H1 (cell line): ENCODE measurements around the gene PHTF2. TPM values are rescaled to one million over a fixed set of nuclear protein-coding genes. Genes with fewer than 3 reads are reported as not detected.

Source experiments
- CTCF ChIA-PET: fragments of 300-600 bp; sonication (Branson Sonifier 250); formaldehyde crosslinking; loops from one replicate; lab custom pipeline; 2021; ENCODE audit not compliant: partially characterized antibody; lab: Charles Lee
- POLR2A ChIA-PET: fragments of 300-600 bp; sonication (Branson Sonifier 250); formaldehyde crosslinking; loops from one replicate; lab custom pipeline; 2021; ENCODE audit warnings: inconsistent platforms; ENCODE audit not compliant: partially characterized antibody; lab: Charles Lee
- DNase-seq, 2 experiments: peaks; one replicate each; pipeline versions ENCODE4 v3.0.0 to v3.0.0-alpha.2; 2010 to 2022; ENCODE audit warnings: low spot score in 2 of 2, low read depth in 1 of 2, mixed read lengths in 1 of 2
- FAIRE-seq: peaks from 2 replicates; lab custom pipeline; 2011; peaks lifted over from hg19 to GRCh38; lab: Jason Lieb, UNC
- H2AFZ ChIP-seq: 2 replicates; pipeline ENCODE4 v1.8.1; 2012; ENCODE audit warnings: low read length, inconsistent platforms
- H2AK5ac ChIP-seq: 2 replicates; pipeline ENCODE4 v1.6.1; 2013; ENCODE audit warnings: low read depth, low read length
- H2BK120ac ChIP-seq: replicated peaks from 2 replicates; pipeline ENCODE3; 2013; ENCODE audit warnings: low read depth, low read length, inconsistent platforms
- H2BK12ac ChIP-seq: 2 replicates; pipeline ENCODE4 v1.6.1; 2013; ENCODE audit warnings: low read depth, low read length
- H2BK15ac ChIP-seq: 2 replicates; pipeline ENCODE4 v1.6.1; 2013; ENCODE audit warnings: low read length
- H2BK20ac ChIP-seq: 2 replicates; pipeline ENCODE4 v1.6.1; 2013; ENCODE audit warnings: low read length
- H2BK5ac ChIP-seq: 2 replicates; pipeline ENCODE4 v1.6.1; 2013; ENCODE audit warnings: low read depth, low read length
- H3K14ac ChIP-seq: 2 replicates; pipeline ENCODE4 v1.6.1; 2013; ENCODE audit warnings: inconsistent platforms; ENCODE audit not compliant: insufficient read length
- H3K18ac ChIP-seq: 2 replicates; pipeline ENCODE4 v1.6.1; 2013; ENCODE audit warnings: low read length; ENCODE audit errors: extremely low read depth
- H3K23ac ChIP-seq: 2 replicates; pipeline ENCODE4 v1.6.1; 2013; ENCODE audit warnings: inconsistent platforms; ENCODE audit not compliant: insufficient read length
- H3K23me2 ChIP-seq: 2 replicates; pipeline ENCODE4 v1.6.1; 2013; ENCODE audit warnings: low read depth, low read length
- H3K27ac ChIP-seq: 2 replicates; pipeline ENCODE4 v1.6.1; 2011; ENCODE audit warnings: low read depth, low read length, inconsistent platforms
- H3K27me3 ChIP-seq, 4 experiments: replicated peaks in 1 of 4; 1 replicate in 1 of 4; 2 replicates in 3 of 4; pipeline versions ENCODE4 v1.6.1 to v1.8.1; 2011 to 2013; ENCODE audit warnings: low read length in 3 of 4, mild to moderate bottlenecking in 3 of 4, inconsistent platforms in 2 of 4, mixed read lengths in 2 of 4, moderate library complexity in 1 of 4; ENCODE audit not compliant: control insufficient read depth in 3 of 4, insufficient read depth in 3 of 4; ENCODE audit errors: extremely low read depth in 1 of 4
- H3K36me3 ChIP-seq, 4 experiments: 2 replicates each; pipeline versions ENCODE4 v1.6.1 to v1.8.1; 2011 to 2013; ENCODE audit warnings: mild to moderate bottlenecking in 4 of 4, low read length in 3 of 4, moderate library complexity in 2 of 4, control low read depth in 1 of 4, inconsistent platforms in 1 of 4; ENCODE audit not compliant: insufficient read depth in 4 of 4, control insufficient read depth in 2 of 4
- H3K4ac ChIP-seq: replicated peaks from 2 replicates; pipeline ENCODE3; 2013; ENCODE audit warnings: low read length, low read depth, mixed read lengths, inconsistent platforms; ENCODE audit not compliant: insufficient read length
- H3K4me1 ChIP-seq, 4 experiments: replicated peaks in 1 of 4; 1 replicate in 1 of 4; 2 replicates in 3 of 4; pipeline versions ENCODE4 v1.6.1 to v1.8.1; 2011 to 2013; ENCODE audit warnings: low read length in 3 of 4, inconsistent platforms in 2 of 4, mixed read lengths in 1 of 4; ENCODE audit not compliant: insufficient read depth in 4 of 4, control insufficient read depth in 3 of 4
- H3K4me2 ChIP-seq, 2 experiments: 2 replicates each; pipeline versions ENCODE4 v1.6.1 to v1.8.1; 2011 to 2013; ENCODE audit warnings: low read depth in 2 of 2, low read length in 2 of 2, control low read depth in 1 of 2, inconsistent platforms in 1 of 2, mild to moderate bottlenecking in 1 of 2; ENCODE audit not compliant: insufficient read depth in 1 of 2
- H3K4me3 ChIP-seq, 4 experiments: fragments of 200-600, 300-600 bp in 1 of 4; sonication (generic), shearing (Covaris generic), sonication (Bioruptor Twin) in 1 of 4; 2 replicates each; pipeline versions ENCODE4 v1.5.1 to v1.8.1; 2011 to 2016; ENCODE audit warnings: low read length in 4 of 4, low read depth in 3 of 4, control low read depth in 2 of 4, inconsistent platforms in 2 of 4, mild to moderate bottlenecking in 2 of 4, mixed read lengths in 1 of 4, moderate library complexity in 1 of 4; ENCODE audit not compliant: insufficient read depth in 2 of 4; ENCODE audit errors: extremely low read depth in 1 of 4
- H3K56ac ChIP-seq: replicated peaks from 2 replicates; pipeline ENCODE3; 2013; ENCODE audit warnings: low read depth, mild to moderate bottlenecking, mixed read lengths, low read length, inconsistent platforms; ENCODE audit not compliant: insufficient read length
- H3K79me1 ChIP-seq: 2 replicates; pipeline ENCODE4 v1.6.1; 2013; ENCODE audit warnings: low read depth, low read length, control low read depth
- H3K79me2 ChIP-seq, 2 experiments: 2 replicates each; pipeline versions ENCODE4 v1.6.1 to v1.8.1; 2012 to 2013; ENCODE audit warnings: low read length in 2 of 2, mild to moderate bottlenecking in 2 of 2, inconsistent platforms in 1 of 2; ENCODE audit not compliant: insufficient read depth in 2 of 2, control insufficient read depth in 1 of 2
- H3K9ac ChIP-seq, 4 experiments: replicated peaks in 1 of 4; 1 replicate in 1 of 4; 2 replicates in 3 of 4; pipeline versions ENCODE4 v1.6.1 to v1.8.1; 2011 to 2013; ENCODE audit warnings: low read depth in 3 of 4, low read length in 3 of 4, control low read depth in 2 of 4, mild to moderate bottlenecking in 2 of 4, moderate library complexity in 2 of 4, inconsistent platforms in 1 of 4; ENCODE audit errors: extremely low read depth in 1 of 4
- H3K9me3 ChIP-seq, 2 experiments: 2 replicates each; pipeline versions ENCODE4 v1.6.1 to v1.8.1; 2012 to 2013; ENCODE audit warnings: mild to moderate bottlenecking in 2 of 2, moderate library complexity in 2 of 2, control low read depth in 1 of 2, inconsistent platforms in 1 of 2, low read depth in 1 of 2, low read length in 1 of 2, mixed read lengths in 1 of 2; ENCODE audit not compliant: insufficient read depth in 2 of 2
- H4K20me1 ChIP-seq, 2 experiments: replicated peaks in 1 of 2; 2 replicates each; pipeline versions ENCODE3 to v1.8.1; 2011 to 2013; ENCODE audit warnings: inconsistent platforms in 2 of 2, low read length in 2 of 2, mild to moderate bottlenecking in 1 of 2; ENCODE audit not compliant: insufficient read depth in 2 of 2, control insufficient read depth in 1 of 2
- H4K5ac ChIP-seq: 2 replicates; pipeline ENCODE4 v1.6.1; 2013; ENCODE audit warnings: low read length, low read depth, mixed read lengths, inconsistent platforms; ENCODE audit not compliant: insufficient read length
- H4K8ac ChIP-seq: 2 replicates; pipeline ENCODE4 v1.8.0; 2013; ENCODE audit warnings: mild to moderate bottlenecking, moderate library complexity, low read length, inconsistent platforms; ENCODE audit not compliant: insufficient read depth; ENCODE audit errors: extremely low read depth
- H4K91ac ChIP-seq: replicated peaks from 2 replicates; pipeline ENCODE3; 2013; ENCODE audit warnings: low read length, mixed read lengths, inconsistent platforms; ENCODE audit not compliant: insufficient read length
- ASH2L ChIP-seq: fragments of 200-600, 300-600 bp; sonication (generic); IDR thresholded peaks from one replicate; pipeline ENCODE4 v1.7.1; 2017; ENCODE audit warnings: low read length
- BACH1 ChIP-seq: IDR thresholded peaks from 2 replicates; pipeline ENCODE4 v1.6.1; 2012; ENCODE audit warnings: low read length, improper control_type of control experiment
- BCL11A ChIP-seq, 2 experiments: IDR thresholded peaks; one replicate each; pipeline ENCODE4 v1.6.1; 2011; ENCODE audit warnings: low read depth in 2 of 2, low read length in 2 of 2, mild to moderate bottlenecking in 2 of 2
- CEBPB ChIP-seq: IDR thresholded peaks from 2 replicates; pipeline ENCODE4 v1.6.1; 2012; ENCODE audit warnings: low read depth, low read length
- CHD1 ChIP-seq: IDR thresholded peaks from 2 replicates; pipeline ENCODE4 v1.6.1; 2012; ENCODE audit warnings: low read depth, low read length, improper control_type of control experiment
- CREB1 ChIP-seq: IDR thresholded peaks from 2 replicates; pipeline ENCODE4 v1.6.1; 2012; ENCODE audit warnings: inconsistent platforms
- E2F6 ChIP-seq: IDR thresholded peaks from 2 replicates; pipeline ENCODE4 v1.6.1; 2012; ENCODE audit warnings: inconsistent platforms
- EZH2 ChIP-seq: fragments of 200-600 bp; sonication (generic); IDR thresholded peaks from 2 replicates; pipeline ENCODE4 v1.7.1; 2012; ENCODE audit warnings: low read depth, mild to moderate bottlenecking, moderate library complexity, low read length, inconsistent platforms; ENCODE audit not compliant: severe bottlenecking
- JUND ChIP-seq: IDR thresholded peaks from 2 replicates; pipeline ENCODE4 v1.6.1; 2011; ENCODE audit warnings: mild to moderate bottlenecking, improper control_type of control experiment, low read length
- KDM4A ChIP-seq: IDR thresholded peaks from one replicate; pipeline ENCODE4 v1.7.1; 2012; ENCODE audit warnings: low read depth, mild to moderate bottlenecking, moderate library complexity, low read length, inconsistent platforms; ENCODE audit not compliant: severe bottlenecking
- KDM5A ChIP-seq: fragments of 200-600 bp; IDR thresholded peaks from 2 replicates; pipeline ENCODE4 v1.7.1; 2012; ENCODE audit warnings: mild to moderate bottlenecking, low read length, inconsistent platforms, mixed read lengths
- MAFK ChIP-seq: IDR thresholded peaks from 2 replicates; pipeline ENCODE4 v1.6.1; 2012; ENCODE audit warnings: low read depth, mild to moderate bottlenecking, improper control_type of control experiment, low read length
- POLR2AphosphoS5 ChIP-seq: IDR thresholded peaks from 2 replicates; pipeline ENCODE4 v1.6.1; 2011; ENCODE audit warnings: low read depth, low read length
- POU5F1 ChIP-seq: IDR thresholded peaks from 2 replicates; pipeline ENCODE4 v1.6.1; 2011; ENCODE audit warnings: low read depth, mild to moderate bottlenecking, low read length, moderate library complexity
- SIN3A ChIP-seq, 2 experiments: IDR thresholded peaks in 1 of 2; conservative IDR thresholded peaks in 1 of 2; 2 replicates each; pipeline ENCODE4 v1.6.1; 2011 to 2012; ENCODE audit warnings: low read length in 2 of 2, improper control_type of control experiment in 1 of 2, low read depth in 1 of 2, mild to moderate bottlenecking in 1 of 2
- WGBS, 2 experiments: shearing (Covaris generic) in 1 of 2; methylation state at CpG; one replicate each; pipeline versions ENCODE4 v1.1.6 to v1.1.7; 2013 to 2015; ENCODE audit warnings: low lambda C conversion rate in 2 of 2, mixed read lengths in 2 of 2, inconsistent platforms in 1 of 2, low coverage in 1 of 2, missing lambda C conversion rate in 1 of 2; ENCODE audit not compliant: insufficient replicate concordance in 2 of 2, insufficient coverage in 1 of 2, insufficient read length in 1 of 2; ENCODE audit errors: extremely low coverage in 1 of 2, missing lambda C conversion rate in 1 of 2; 5-methylcytosine and 5-hydroxymethylcytosine counted together
- polyA plus RNA-seq, 7 experiments: library from polyadenylated mRNA; depleted of rRNA in 3 of 7; stranded (reverse) in 5 of 7; unstranded in 2 of 7; fragments of >200 nt in 5 of 7; fragments of 200-250 nt in 2 of 7; gene quantifications; 1 replicate in 5 of 7; 2 replicates in 1 of 7; 4 replicates in 1 of 7; pipeline versions ENCODE4 v1.2.1 to v1.2.3, GENCODE V29; 2011 to 2013; ENCODE audit warnings: missing spikeins in 2 of 7, mixed read lengths in 2 of 7
- total RNA-seq: library from RNA; stranded (reverse); fragmentation: NEBNext Ultra II Directional; extraction: Animal tissue kit (Norgen Biotek cat#: 25700); gene quantifications from 2 replicates; pipeline ENCODE4 v1.2.1, GENCODE V29; 2021

PHTF2 gene
- total and polyA plus RNA-seq, 2 of the 8 experiments (the other 6 are each of a cell fraction or from before 2014, with no cell fraction given): 9.0 to 25.4 TPM

- Histone ChIP-seq H3K4me2 (no peak overlapping the region), H3K36me3 (0 out of 8 replicates have a peak, but pooled peaks cover 0 to 3% (median 0%) of the 10 kb centered on the region in 4 experiments), H3K4me1 (peaks cover 0 to 2% (median 2%) of the 10 kb centered on the region in 4 experiments; a peak in 3 of 7 replicates), H3K18ac (no peak overlapping the region), H3K79me1 (0 out of 2 replicates have a peak, but pooled peaks cover 3% of the 10 kb centered on the region), H3K23ac (no peak overlapping the region), H2BK12ac (no peak overlapping the region), H3K9ac (no peak overlapping the region), H2AK5ac (no peak overlapping the region), H3K27me3 (no peaks in the 10 kb centered on the region), H3K14ac (no peak overlapping the region), H3K56ac (no peak overlapping the region), H3K4ac (no peak overlapping the region), H2AFZ (no peak overlapping the region), H2BK5ac (no peak overlapping the region), H2BK20ac (no peak overlapping the region), H4K5ac (no peak overlapping the region), H4K20me1 (peaks cover 0 to 2% of the 10 kb centered on the region in 2 experiments), H3K79me2 (peaks cover 0 to 51% of the 10 kb centered on the region in 2 experiments; a peak in 2 of 4 replicates), H4K91ac (no peak overlapping the region), H3K23me2 (peaks cover 3% of the 10 kb centered on the region), H3K9me3 (no peaks in the 10 kb centered on the region), H2BK120ac (no peak overlapping the region), H2BK15ac (no peak overlapping the region), H4K8ac (no peak overlapping the region), H3K27ac (no peak overlapping the region), H3K4me3 (no peak overlapping the region)
- 96% methylated on average over 2 of the region's 2 CpGs; no CpG with 5 or more reads in 1 of the 2 experiments for WGBS, 2 experiments
- no peak for FAIRE-seq
- POLR2A ChIA-PET: no interaction called here
- DNase-seq: no peak
- CTCF ChIA-PET: no interaction called here
- TF ChIP-seq CREB1: no peak
- TF ChIP-seq JUND: no peak
- no peak for TF ChIP-seq POLR2AphosphoS5
- TF ChIP-seq POU5F1: no peak
- no peak for TF ChIP-seq SIN3A (conservative IDR thresholded peaks at IDR 0.05 in 1 of 2, IDR thresholded peaks at IDR 0.05 in 1 of 2; ENCODE audit: low read depth in 1 of 2, low read length in 2 of 2)
- TF ChIP-seq KDM5A: no peak
- TF ChIP-seq CHD1: no peak
- TF ChIP-seq ASH2L: no peak
- TF ChIP-seq EZH2: no peak
- TF ChIP-seq KDM4A: no peak
- no peak for TF ChIP-seq E2F6
- TF ChIP-seq BACH1: no peak
- TF ChIP-seq CEBPB: no peak
- TF ChIP-seq BCL11A (IDR thresholded peaks at IDR 0.05; ENCODE audit: low read depth in 2 of 2, low read length in 2 of 2): no peak
- no peak for TF ChIP-seq MAFK
Observed at GRCh38 chr7:77800730-77801129, 2.2 kb downstream of the PHTF2 start.
